RWPE1 (cell line): ENCODE data around the gene RHCE.
A peak's percentile ranks its signal among the peaks of the same experiment; 100 is the strongest.
"Not testable (repeated sequence)": the region's sequence is repeated elsewhere in the genome, so short reads cannot be mapped to it uniquely, and the experiment has no call there.

Source experiments
- CTCF ChIA-PET: fragments of 350-600 bp; sonication (Branson Sonifier 250); formaldehyde crosslinking; extraction: SDS; loops from one replicate; lab custom pipeline; 2021; lab: Yijun Ruan, JAX
- POLR2A ChIA-PET: fragments of 400-600 bp; formaldehyde crosslinking; extraction: SDS; loops from one replicate; lab custom pipeline; 2020; ENCODE audit warnings: antibody characterized with exemption; ENCODE audit not compliant: low non-redundant PET; lab: Yijun Ruan, JAX
- DNase-seq: peaks from one replicate; pipeline ENCODE4 v3.0.0; 2012; ENCODE audit warnings: low spot score
- H3K27ac ChIP-seq: fragments of 450-650 bp; 2 replicates; pipeline ENCODE4 v1.5.1; 2017
- CTCF ChIP-seq: fragments of 450-650 bp; conservative IDR thresholded peaks from 2 replicates; pipeline ENCODE4 v1.5.1; 2017; ENCODE audit warnings: low read depth, mild to moderate bottlenecking

RHCE gene

GRCh38 chr1:25338986-25339385 is 81.6 kb downstream of the RHCE start:
- no peak for TF ChIP-seq CTCF
- ChIA-PET CTCF (no interaction called here), POLR2A (interaction anchor here (0.7 kb wide), 1 partner anchor 243 kb away, joined by 3 read pairs; no protein-coding TSS in a partner anchor)
- no peak for DNase-seq
- peak overlapping the region; percentile 99 for H3K27ac ChIP-seq

- CTCF ChIA-PET, result no interaction called here
Measured at GRCh38 chr1:25338188-25338981, 82.2 kb downstream of the RHCE start, which contains the start of gene TMEM50A. Gene TMEM50A (plus strand): TSS chr1:25338334. CDS start chr1:25340487, 2,153 bp downstream.

GRCh38 chr1:25337483-25338187 is 83.0 kb downstream of the RHCE start:
- CTCF ChIA-PET, POLR2A ChIA-PET, DNase-seq: not testable (repeated sequence)
- peak overlapping the region; percentile 99 for H3K27ac ChIP-seq

More at GRCh38 chr1:25338188-25338981, 82.2 kb downstream of the RHCE start, which contains the start of gene TMEM50A:
- TF ChIP-seq CTCF, result no peak
- H3K27ac ChIP-seq, result peak within 1 kb of the TSS; percentile 99
- DNase-seq, result peak; percentile 90
- POLR2A ChIA-PET, result no interaction called here

- POLR2A ChIA-PET, H3K27ac ChIP-seq, CTCF ChIA-PET, DNase-seq: not testable (repeated sequence)
- TF ChIP-seq CTCF, result peak; percentile 17
Measured at GRCh38 chr1:25336922-25337354, 83.7 kb downstream of the RHCE start.

GRCh38 chr1:25329950-25330349 is 90.7 kb downstream of the RHCE start:
- POLR2A ChIA-PET, CTCF ChIA-PET, H3K27ac ChIP-seq: not testable (repeated sequence)
- peak; percentile 47 for DNase-seq
- peak; percentile 23 for TF ChIP-seq CTCF

GRCh38 chr1:25329336-25329735 is 91.3 kb downstream of the RHCE start:
- POLR2A ChIA-PET, H3K27ac ChIP-seq, DNase-seq, CTCF ChIA-PET: not testable (repeated sequence)

- DNase-seq, H3K27ac ChIP-seq, CTCF ChIA-PET, POLR2A ChIA-PET: not testable (repeated sequence)
Measured at GRCh38 chr1:25328791-25329185, 91.8 kb downstream of the RHCE start.

- POLR2A ChIA-PET, H3K27ac ChIP-seq, DNase-seq, CTCF ChIA-PET: not testable (repeated sequence)
Measured at GRCh38 chr1:25327864-25328790, 92.5 kb downstream of the RHCE start.

GRCh38 chr1:25324407-25324806 is 96.2 kb downstream of the RHCE start:
- CTCF ChIA-PET, POLR2A ChIA-PET, H3K27ac ChIP-seq, DNase-seq: not testable (repeated sequence)

GRCh38 chr1:25322127-25322526 is 98.5 kb downstream of the RHCE start:
- POLR2A ChIA-PET, H3K27ac ChIP-seq, DNase-seq: not testable (repeated sequence)
- CTCF ChIA-PET, result interaction anchor here (0.6 kb wide), 1 partner anchor 1590 kb away, joined by 7 read pairs; no protein-coding TSS in a partner anchor

GRCh38 chr1:25320314-25320938 is 100.2 kb downstream of the RHCE start:
- CTCF ChIA-PET, result not testable (repeated sequence)
- DNase-seq, result peak; percentile 42
- peak overlapping the region; percentile 79 for H3K27ac ChIP-seq
- POLR2A ChIA-PET, result interaction anchor here (0.6 kb wide), 1 partner anchor 11 kb away, joined by 3 read pairs; no protein-coding TSS in a partner anchor
